Erythroblast (primary cell): ENCODE measurements around the gene ABCA13.

Source experiments
- DNase-seq, 2 experiments: peaks; one replicate each; lab custom pipeline; 2025; lab: John Stamatoyannopoulos, UW
- GATA1 ChIP-seq: IDR thresholded peaks from 2 replicates; pipeline ENCODE4 v1.6.1; 2011; ENCODE audit warnings: low read depth, mild to moderate bottlenecking, control low read depth, low read length, moderate library complexity
- POLR2A ChIP-seq: IDR thresholded peaks from 2 replicates; pipeline ENCODE4 v1.6.1; 2011; ENCODE audit warnings: mild to moderate bottlenecking, low read length

ABCA13 gene

GRCh38 chr7:48563334-48563733 is 392.1 kb downstream of the ABCA13 start:
- no peak for DNase-seq
- TF ChIP-seq POLR2A (no peak), GATA1 (no peak)

GRCh38 chr7:48575516-48575915 is 404.3 kb downstream of the ABCA13 start:
- TF ChIP-seq POLR2A = no peak
- TF ChIP-seq GATA1 = no peak
- no peak for DNase-seq

- TF ChIP-seq POLR2A (no peak), GATA1 (no peak)
- no peak for DNase-seq
Observed at GRCh38 chr7:48587475-48587874, 416.2 kb downstream of the ABCA13 start.

GRCh38 chr7:48594349-48594748 is 423.1 kb downstream of the ABCA13 start:
- TF ChIP-seq GATA1 = no peak
- no peak for TF ChIP-seq POLR2A
- no peak for DNase-seq

GRCh38 chr7:48595756-48596155 is 424.5 kb downstream of the ABCA13 start:
- DNase-seq = no peak
- no peak for TF ChIP-seq POLR2A
- no peak for TF ChIP-seq GATA1

- TF ChIP-seq POLR2A (no peak), GATA1 (no peak)
- no peak for DNase-seq
Observed at GRCh38 chr7:48610705-48611104, 439.4 kb downstream of the ABCA13 start.

- DNase-seq = no peak
- TF ChIP-seq POLR2A = no peak
- TF ChIP-seq GATA1 = no peak
Observed at GRCh38 chr7:48611993-48612392, 440.7 kb downstream of the ABCA13 start.

GRCh38 chr7:48617508-48617907 is 446.2 kb downstream of the ABCA13 start:
- DNase-seq = no peak
- no peak for TF ChIP-seq POLR2A
- TF ChIP-seq GATA1 = no peak

- no peak for DNase-seq
- TF ChIP-seq GATA1 = no peak
- TF ChIP-seq POLR2A = no peak
Observed at GRCh38 chr7:48617993-48618392, 446.7 kb downstream of the ABCA13 start.

- TF ChIP-seq GATA1 (no peak), POLR2A (no peak)
- DNase-seq = no peak
Observed at GRCh38 chr7:48621076-48621475, 449.8 kb downstream of the ABCA13 start.

GRCh38 chr7:48627164-48627563 is 455.9 kb downstream of the ABCA13 start:
- DNase-seq = no peak
- TF ChIP-seq GATA1 (no peak), POLR2A (no peak)

GRCh38 chr7:48628793-48629349 is 457.6 kb downstream of the ABCA13 start:
- TF ChIP-seq GATA1 = no peak
- no peak for TF ChIP-seq POLR2A
- no peak for DNase-seq

- no peak for DNase-seq
- TF ChIP-seq GATA1 (no peak), POLR2A (no peak)
Observed at GRCh38 chr7:48634116-48634632, 462.9 kb downstream of the ABCA13 start.

GRCh38 chr7:48635796-48636195 is 464.5 kb downstream of the ABCA13 start:
- TF ChIP-seq GATA1 = no peak
- DNase-seq = no peak

GRCh38 chr7:48636391-48637015 is 465.2 kb downstream of the ABCA13 start:
- no peak for DNase-seq

More at GRCh38 chr7:48636391-48637015, 465.2 kb downstream of the ABCA13 start:
- TF ChIP-seq POLR2A = no peak
- TF ChIP-seq GATA1 = no peak
